IPS DF 4.7 (cell line): ENCODE results near the gene KRT7.

Source experiments
- DNase-seq: peaks from one replicate; pipeline ENCODE4 v3.0.0-alpha.2; 2013; ENCODE audit warnings: low spot score; ENCODE audit errors: extremely low read depth

Gene KRT7

DNA sequence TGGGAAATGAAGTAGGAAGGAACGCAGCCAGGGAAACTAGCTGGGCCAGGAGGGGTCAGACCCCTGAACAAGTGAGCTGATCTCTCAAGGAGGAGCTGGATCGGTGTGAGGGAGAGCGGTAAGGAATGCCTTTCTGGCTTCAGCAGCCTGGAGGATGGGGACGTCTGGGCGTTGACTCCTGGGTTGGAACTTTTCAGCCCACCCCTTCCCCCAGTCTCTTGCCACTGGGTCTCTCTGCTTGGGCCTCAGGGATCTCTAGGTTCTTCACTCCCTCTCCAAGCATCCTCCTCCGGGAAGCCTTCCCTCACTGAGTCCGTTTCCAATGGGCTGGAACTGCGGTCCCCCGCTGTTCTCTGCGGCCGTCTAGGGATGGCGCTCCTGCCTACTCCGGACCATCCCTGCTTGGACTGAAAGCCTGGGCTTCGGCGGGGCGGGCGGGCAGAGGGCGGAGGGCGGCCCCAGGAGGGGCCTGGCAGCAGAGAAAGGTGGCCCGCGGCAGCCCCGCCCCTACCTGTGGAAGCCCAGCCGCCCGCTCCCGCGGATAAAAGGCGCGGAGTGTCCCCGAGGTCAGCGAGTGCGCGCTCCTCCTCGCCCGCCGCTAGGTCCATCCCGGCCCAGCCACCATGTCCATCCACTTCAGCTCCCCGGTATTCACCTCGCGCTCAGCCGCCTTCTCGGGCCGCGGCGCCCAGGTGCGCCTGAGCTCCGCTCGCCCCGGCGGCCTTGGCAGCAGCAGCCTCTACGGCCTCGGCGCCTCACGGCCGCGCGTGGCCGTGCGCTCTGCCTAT is at the start of gene KRT7:
Gene KRT7 (plus strand): TSS at position 570 of the 788 bp plus-strand sequence. CDS start 54 bp downstream, at position 624.
- DNase-seq = no peak

DNA sequence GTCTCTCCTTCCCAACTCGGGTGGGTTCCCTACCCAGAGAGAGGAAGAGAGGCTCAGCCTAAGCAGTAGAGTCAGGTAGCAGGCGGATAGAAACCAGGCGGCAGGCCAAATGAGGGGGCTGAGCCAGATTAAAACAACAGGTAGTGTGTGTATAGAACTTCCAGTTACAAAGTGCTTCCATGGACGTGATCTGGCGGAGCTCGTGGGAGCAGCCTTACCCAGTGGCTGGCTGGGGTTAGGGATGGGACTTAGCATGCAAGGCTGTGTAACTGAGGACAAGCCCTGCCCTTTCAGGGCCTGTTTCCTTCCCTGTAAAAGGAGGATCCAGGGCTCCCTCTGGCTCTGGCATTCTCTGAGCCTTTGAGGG is 49.5 kb upstream of the KRT7 start:
- DNase-seq = no peak

DNA sequence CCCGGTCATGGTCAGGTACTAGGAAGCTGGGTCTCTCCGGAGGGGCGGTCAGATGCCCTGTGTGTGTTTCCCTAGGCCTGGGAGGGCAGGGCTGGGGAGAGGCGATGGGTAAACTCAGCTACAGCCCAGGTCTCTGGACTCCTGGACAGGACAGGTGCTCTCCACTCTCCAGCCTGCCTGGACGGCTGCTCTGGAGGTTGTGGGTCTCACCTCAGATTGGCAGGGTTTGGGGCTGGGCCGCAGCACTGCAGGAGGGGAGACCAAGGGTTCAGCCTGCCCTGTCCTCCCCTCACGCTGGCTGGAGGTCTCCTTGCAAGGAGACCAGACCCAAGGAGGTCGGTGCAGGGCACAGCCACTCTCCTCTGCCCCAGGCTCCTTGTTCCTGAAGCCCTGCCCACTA is 49.1 kb upstream of the KRT7 start:
- DNase-seq = no peak

DNA sequence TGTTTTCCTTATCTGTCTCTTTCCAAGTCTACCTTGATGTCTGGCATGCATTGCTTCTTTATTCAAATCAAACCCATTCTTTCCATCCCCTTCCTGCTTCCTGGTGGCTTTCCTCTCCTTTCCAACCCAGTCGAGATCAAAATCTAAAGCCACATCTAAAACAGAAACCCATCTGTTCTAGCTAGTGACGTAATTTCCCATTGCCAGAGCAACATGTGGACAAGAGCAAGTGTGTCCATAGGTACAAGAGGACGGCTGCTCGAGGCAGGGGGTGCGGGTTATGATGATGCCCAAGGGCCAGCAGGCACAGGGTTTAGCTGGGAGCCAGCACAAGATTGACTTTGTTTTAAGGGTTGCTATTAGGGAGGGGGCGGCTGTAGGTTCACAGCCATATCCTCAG is 48.2 kb upstream of the KRT7 start:
- no peak for DNase-seq

DNA sequence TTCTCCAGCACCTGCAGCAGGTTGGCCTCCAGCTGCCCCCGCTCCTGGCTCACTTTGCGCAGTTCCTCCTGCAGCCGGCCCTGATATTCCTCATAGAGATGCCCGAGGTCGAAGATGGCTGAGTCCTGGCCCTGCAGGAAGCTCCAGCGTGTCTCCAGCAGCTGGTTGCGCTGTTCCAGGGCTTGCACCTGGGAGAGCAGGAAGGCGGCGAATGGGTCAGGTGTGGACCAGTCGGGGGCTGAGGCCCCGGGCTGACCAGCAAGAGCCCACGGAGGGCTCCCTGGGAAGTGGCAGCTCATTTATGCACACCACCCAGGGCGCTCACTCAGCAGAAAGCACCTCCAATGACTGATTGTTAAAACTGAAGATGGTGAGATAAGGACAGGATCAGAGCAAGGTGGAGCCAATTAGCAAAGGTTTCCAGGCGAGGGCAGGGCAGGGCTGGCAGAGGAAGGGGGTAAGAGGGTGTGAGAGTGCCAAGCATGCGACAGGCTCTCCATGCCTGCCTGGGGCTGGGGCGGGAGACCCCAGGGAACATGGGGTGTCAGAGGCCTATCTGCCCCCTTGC is 47.6 kb upstream of the KRT7 start:
- no peak for DNase-seq

DNA sequence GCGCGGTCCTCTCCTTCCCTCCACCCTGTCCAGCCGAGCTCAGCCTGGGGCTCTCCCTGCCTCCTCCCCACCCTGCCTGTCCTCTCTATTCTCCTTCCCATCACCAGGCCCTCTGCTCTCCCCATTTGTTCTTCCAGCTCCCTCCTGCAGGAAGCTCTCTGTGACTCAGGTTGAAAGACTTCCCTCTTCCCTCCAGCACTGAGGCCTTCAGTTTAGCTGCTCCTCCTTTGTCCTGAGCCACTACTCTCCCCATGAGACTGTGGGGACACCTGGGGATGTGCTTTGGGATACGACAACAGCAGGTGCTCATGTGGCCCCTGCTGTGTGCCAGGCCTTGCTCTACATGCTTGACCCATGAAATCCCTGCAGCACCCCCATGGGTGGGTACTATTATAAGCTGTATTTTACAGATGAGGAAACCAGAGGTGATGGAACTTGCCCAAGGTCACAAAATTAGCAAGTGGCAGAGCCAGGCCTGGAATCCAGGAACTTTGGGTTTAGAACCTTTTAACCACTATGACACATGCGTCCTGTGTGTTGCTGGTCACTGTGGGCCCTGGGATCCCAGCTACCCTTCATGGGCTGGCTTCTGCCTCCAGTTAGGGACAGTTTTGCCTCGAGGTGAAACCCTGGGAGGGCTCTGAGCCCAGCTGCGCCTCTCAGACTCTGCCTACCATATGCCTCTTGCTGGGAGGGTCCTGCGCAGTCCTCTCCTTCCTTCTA is 46.8 kb upstream of the KRT7 start:
- no peak for DNase-seq

DNA sequence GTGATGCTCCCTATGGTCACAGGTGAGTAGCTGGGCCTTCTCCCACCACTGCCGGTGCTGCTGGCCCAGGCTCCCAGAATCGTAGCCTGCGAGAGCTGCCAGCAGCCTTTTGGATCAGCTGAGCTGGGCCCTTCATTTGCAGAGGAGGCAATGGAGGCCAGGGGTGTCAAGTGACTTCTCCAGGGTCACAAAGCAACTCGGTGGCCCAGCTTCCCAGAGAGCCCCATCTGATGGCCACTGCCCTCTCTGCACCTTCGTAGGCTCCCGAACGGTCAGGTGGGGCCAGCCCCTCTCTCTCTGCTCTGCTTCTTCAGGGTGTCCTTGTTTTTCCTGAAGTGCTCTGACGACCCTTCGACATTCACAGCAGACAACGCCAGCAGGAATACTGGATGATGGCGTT is 45.8 kb upstream of the KRT7 start:
- DNase-seq = no peak

DNA sequence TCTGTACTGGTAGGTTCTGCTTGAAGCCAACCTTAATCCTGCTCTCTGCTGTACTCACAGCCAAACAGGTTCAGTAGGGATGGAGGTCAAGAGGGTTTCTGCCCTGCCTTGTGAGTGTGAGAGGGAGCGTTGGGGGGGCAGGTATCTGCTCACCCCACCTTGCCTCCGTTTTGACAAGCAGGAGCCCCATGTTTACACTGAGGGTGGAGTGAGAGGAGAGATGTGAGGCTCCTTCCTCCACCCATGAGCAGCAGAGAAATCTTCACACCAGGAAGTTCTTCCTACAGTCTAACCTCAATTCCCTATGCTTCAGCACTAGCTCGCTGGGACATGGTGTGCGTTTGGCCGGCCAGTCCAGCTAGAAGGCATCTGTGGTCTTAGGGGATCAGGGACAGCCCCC is 45.4 kb upstream of the KRT7 start:
- DNase-seq = no peak

DNA sequence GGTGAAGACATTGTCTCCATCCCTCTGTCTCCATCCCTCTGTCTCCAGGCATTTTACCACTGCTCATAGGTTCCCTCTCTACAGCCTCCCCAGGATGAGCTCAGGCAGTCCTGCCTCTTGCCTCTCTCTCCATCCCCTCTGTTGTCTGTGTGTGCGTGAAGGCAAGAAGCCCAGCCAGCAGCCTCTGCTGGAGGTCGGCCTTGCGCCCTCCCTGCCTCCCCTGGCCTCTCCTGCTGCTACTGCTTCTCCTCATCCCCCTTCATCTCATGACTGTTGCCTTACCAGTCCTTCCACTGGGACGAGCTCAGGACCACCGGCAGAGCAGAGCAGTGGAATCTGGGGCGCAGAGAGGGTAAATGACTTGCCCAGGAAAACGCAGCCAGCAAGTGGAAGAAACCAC is 44.4 kb upstream of the KRT7 start:
- DNase-seq = no peak

DNA sequence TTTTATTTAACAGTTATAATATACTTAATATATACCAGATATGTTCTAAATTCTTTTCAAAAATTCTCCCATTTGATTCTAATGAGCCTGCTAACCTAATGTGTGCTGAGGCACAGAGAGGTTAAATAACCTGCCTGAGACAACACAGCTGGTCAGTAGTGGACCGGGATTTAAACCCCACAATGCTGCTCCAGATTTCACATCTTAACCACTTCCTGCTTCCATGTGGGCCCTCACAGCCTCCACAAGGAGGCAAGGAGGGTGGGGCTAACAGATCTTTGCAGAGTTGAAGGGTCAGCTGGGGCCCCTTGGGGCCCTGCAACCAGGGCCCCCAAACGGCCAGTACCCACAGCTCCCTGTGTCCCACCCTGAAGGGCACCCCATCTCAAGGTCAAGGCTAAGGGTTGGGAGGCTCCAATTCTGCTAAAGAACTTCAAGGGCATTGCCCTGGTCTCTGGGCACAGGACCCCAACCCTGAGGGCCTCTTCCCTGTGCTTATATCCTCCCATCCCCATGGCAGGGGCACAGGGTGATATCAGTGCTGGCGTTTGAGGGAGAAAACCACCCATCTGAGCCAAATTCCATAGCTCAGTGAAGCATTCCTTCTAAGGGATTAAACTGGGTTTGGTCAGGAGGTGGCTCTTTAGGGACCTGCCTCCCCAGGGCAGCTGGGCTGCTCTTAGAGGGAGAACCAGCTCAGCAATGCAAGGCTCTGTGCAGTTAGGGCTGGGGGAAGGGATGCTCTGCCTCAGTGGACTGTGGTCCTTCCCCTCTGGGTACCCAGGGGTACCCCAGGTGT is 43.5 kb upstream of the KRT7 start:
- DNase-seq = no peak

DNA sequence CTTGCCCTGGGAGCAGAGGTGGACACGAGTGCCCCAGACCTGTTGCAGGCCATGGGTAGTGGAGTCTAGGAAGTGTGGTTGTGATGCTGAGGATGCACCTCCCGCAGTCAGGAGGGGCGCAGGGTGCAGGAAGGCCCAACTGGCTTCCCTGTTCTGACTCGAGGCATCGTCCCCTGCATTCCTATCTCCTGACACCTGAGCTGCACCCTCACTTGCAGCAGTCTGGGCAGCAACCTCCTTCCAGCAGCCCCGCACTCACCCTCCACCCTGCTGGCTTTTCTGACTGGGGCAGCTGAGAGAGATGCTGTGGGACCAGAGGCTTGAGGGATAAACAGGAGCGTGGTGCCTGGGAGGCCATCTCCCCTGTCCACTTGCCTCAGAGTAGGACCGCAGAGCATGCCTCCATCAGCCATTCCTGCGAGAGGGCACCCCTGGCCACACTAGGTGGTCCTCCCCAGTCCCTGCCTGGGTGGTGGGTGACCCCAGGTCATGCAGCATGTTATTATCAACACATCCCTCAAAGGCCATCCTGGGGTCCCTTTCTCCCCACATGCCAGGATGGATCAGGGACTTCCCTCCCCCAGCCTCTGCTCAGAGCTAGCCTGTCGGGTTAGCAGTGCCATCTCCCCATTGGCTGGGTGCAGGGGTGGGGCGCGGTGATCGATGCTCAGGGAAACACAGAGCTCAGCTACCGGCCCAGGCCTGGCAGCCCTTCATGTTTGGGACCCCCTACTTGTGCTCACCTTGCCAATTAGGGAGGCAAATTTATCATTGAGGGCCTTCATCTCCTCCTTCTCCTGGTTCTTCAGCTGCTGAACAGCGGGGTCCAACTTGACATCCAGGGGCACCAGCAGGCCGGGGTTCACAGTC is 41.9 kb upstream of the KRT7 start:
- DNase-seq = no peak

DNA sequence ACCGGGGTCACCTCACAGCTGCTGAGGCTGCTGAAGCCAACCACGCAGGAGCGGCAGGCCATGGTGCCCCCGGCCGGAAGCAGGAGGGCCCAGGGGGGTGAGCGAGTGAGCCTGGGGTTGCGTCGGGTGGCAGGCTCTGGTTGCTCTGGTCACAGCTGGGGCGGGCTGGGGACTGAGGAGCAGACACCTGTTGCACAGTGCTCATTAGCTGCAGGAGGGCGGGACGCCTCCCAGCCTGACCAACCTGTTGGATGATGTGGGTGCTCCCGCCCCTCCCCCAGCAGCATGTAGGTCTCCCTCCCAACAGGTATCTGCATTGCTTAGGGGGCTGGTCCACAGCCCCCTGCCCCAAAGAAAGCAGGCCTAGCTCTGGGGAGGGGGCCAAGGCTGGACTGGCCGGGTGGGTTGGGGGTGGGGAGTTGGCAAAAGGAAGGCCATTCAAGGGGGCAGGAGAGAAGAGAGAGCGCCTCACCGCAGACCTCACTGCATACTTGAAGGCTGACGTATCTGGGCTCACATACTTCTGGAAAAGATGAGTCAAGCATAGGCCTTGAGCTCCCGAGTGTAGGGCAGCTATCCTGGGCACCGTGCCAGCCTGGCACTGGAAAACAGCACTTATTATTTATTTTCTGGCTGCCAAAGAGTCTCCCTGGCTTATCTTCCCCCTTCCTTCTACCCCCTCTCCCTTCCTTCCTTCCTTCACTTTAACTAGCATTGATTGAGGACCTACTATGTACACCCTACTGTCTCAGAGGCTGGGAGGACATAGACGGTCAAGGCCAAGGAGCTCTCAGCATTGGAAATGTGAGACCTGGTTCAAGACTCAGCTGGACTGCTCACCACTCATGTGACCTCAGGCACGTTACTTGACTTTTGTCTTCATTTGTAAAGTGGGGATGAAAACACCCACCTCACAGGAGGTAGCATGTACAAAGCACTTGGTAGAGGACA is 40.9 kb upstream of the KRT7 start, which contains the start of gene KRT80:
Gene KRT80 (minus strand): TSS at position 174 of the 951 bp plus-strand sequence. CDS start 112 bp downstream, at position 62.
- no peak for DNase-seq

DNA sequence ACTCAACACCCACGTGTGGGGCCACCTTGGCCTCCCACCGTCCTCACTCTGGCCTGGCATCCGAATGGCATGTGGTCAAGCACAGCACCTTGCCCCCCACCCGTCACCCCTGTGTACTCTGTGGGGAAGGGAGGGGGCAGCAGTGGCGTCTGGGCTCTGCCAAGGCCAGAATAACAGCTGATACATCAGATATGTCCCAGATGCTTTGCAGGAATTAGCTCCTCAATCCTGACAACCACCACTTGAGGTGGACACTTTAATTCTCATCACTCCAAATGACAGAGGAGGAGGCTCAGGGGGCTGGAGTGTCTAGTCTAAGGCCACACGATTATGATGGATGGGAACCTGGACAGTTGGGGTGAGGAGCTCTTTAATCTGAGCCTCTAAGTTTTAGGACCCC is 39.5 kb upstream of the KRT7 start:
- DNase-seq = no peak

DNA sequence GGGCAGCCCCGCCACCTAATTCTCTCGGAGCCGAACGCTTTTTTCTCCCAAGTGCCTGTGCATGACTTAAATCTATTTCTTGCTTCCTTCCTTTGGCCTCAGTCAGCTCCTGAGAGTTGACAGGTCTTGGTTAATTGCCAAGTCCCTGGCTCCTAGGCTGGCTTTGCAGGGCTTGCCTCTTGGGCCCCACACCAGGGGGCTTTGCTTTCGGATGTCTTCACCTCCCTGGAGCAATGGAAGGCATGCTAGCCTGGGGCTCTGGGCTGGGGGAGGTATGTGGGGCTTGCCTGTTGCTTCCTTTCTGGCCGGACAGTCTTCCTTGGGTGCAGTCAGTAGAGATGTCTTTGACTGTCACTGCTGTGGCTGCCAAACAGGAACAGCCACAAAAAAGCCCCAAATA is 39.1 kb upstream of the KRT7 start:
- no peak for DNase-seq

DNA sequence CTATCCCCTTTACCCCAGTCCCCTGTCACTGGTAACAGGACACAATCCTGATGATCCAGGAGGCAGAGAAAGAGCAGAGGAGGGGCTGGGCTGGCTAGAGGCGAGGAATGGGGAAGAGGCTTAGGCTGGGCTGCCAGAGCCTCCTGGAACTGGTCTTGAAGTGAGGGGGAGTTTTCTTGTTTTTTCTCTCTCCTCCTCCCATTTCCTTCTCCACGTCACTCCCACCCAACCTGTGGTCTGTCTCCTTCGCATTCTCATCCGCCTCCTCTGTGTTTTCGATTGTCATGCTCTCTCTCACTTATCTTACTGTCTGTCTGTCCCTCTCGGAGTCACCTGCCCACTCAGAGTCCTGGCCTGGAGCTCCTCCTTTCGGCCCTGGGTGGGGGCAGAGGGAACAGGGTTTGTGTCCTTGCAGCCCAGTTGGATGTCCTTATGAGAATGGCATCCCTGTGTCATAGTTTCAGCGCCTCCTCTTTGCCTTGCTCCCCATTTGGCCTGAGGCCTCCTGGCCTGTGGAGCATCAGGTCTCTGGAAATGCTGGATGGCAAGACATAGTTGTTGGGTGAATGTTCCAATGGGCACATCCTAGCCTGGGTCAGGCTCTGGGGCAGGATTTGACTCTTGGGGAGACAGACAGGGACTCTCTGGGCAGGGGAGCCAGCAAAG is 37.8 kb upstream of the KRT7 start:
- DNase-seq = no peak

DNA sequence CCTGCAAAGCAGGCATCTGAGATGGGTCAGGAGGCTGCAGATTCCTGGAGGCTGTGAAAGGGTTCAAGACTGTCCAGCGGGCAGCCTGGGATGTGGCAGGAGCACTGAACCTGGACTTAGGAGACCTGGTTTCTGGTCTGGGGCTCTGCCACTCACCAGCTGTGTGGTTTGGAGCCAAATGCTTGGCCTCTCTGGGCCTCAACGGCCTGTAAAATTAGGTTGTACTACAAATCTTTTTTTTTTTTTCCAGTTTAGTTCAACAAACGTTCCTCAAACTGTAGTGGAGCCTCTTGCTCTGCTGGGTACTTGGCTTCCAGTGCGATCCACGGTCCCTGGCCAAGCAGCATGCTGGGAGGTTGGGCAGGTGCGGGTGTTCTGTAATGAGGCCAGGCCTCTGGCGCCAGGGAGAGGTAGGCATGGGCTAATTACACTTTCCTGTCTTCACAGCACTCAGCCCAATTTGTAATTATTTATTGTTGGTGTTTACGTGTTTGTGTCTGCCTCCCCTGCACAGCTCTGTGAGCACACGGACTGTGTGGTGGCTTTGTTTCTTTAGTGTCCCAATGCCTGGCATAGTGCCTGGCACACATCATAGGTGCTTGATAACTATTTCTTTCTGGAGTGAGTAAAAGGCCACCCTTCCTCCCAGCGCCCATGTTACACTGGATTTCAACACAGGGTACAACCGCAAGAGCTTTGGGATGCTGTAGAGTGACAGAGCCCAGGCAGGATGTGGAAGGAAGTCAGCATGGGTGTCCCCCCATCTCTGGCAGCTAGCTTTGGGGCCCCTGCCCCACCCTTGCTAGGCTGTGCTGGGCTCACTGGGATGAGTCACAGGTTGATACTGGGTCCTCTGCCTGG is 35.4 kb upstream of the KRT7 start:
- no peak for DNase-seq

DNA sequence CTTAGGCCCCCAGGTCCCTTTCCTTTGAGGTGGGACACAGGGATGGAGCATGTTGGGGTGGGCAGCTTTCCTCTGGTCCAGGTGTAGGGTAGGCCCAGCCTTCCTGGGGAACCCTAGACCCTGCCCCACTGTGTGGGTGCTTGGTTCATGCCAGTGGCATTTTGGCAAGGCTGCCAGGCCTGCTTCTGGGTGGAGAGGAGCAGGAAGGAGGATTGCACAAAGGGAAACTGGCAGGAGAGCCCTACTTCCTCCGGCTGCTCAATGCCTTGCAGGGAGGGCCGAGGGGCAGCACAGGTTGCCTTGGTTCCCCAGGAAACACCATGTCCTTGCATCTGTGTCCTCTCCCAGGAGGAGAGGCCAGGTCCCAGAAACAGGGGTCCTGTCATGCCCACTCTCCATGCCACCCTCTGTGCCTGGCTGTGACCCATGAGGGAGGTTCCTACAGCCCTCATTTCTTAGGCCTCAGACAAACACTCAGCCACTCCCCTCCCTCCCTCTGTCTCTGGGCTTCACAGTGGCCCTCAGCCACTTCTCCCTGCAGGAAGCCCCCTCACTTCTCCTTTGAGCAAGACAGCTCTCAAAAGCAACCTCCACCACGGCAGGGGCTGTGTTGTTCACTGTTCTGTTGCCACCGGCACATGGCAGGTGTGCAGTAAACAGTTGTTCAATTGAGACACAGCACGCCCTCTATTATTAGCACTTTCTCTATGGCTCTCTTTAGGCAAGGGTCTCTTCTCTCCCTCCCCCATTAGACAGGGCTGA is 34.4 kb upstream of the KRT7 start:
- DNase-seq = no peak
